Neural cell (in vitro differentiated cells): Measurements from ENCODE around the gene RPS6KA2. TPM values are rescaled to one million over a fixed set of nuclear protein-coding genes. Genes with fewer than 3 reads are reported as not detected.

Source experiments
- H2AFZ ChIP-seq: fragments of 200-600, 300-800 bp; sonication (generic), shearing (Covaris generic); 2 replicates; pipeline ENCODE4 v1.6.0; 2014; ENCODE audit warnings: low read depth, mild to moderate bottlenecking, antibody characterized with exemption, low read length, moderate library complexity
- H3F3A ChIP-seq: fragments of 200-600 bp; shearing (Covaris generic); 2 replicates; pipeline ENCODE4 v1.6.1; 2016; ENCODE audit warnings: mild to moderate bottlenecking, moderate library complexity, mixed read lengths, antibody characterized with exemption, low read length; ENCODE audit not compliant: insufficient read depth, poor library complexity, severe bottlenecking
- H3K27ac ChIP-seq: fragments of 200-600, 300-800 bp; sonication (generic), shearing (Covaris generic); 2 replicates; pipeline ENCODE4 v1.5.1; 2014; ENCODE audit warnings: mild to moderate bottlenecking, low read length, moderate library complexity
- H3K27me3 ChIP-seq: fragments of 300-800, 200-600 bp; sonication (generic), shearing (Covaris generic); 2 replicates; pipeline ENCODE4 v1.6.0; 2014; ENCODE audit warnings: mild to moderate bottlenecking, low read depth, low read length, moderate library complexity; ENCODE audit not compliant: insufficient read depth
- H3K36me3 ChIP-seq: fragments of 300-800, 200-600 bp; sonication (generic), shearing (Covaris generic); 2 replicates; pipeline ENCODE4 v1.5.1; 2014; ENCODE audit warnings: mild to moderate bottlenecking, antibody characterized with exemption, low read length, moderate library complexity; ENCODE audit not compliant: insufficient read depth
- H3K4me2 ChIP-seq: fragments of 300-800, 200-600 bp; sonication (generic), shearing (Covaris generic); 2 replicates; pipeline ENCODE4 v1.6.0; 2014; ENCODE audit warnings: mild to moderate bottlenecking, low read length
- H3K4me3 ChIP-seq: fragments of 300-800, 200-600 bp; sonication (generic), shearing (Covaris generic); 2 replicates; pipeline ENCODE4 v1.5.1; 2014; ENCODE audit warnings: mild to moderate bottlenecking, low read length, moderate library complexity
- H3K79me2 ChIP-seq: fragments of 200-600 bp; shearing (Covaris generic); replicated peaks from 2 replicates; pipeline ENCODE4 v1.6.0; 2014; ENCODE audit warnings: mild to moderate bottlenecking, low read length, moderate library complexity; ENCODE audit not compliant: insufficient read depth
- H3K9ac ChIP-seq: fragments of 300-800, 200-600 bp; sonication (generic), shearing (Covaris generic); 2 replicates; pipeline ENCODE4 v1.6.1; 2016; ENCODE audit warnings: mild to moderate bottlenecking, low read length, mixed read lengths
- H3K9me2 ChIP-seq: fragments of 200-600 bp; shearing (Covaris generic); 2 replicates; pipeline ENCODE4 v1.6.1; 2016; ENCODE audit warnings: mild to moderate bottlenecking, low read length, mixed read lengths; ENCODE audit not compliant: insufficient read depth
- H3K9me3 ChIP-seq: fragments of 200-600, 300-800 bp; sonication (generic), shearing (Covaris generic); 2 replicates; pipeline ENCODE4 v1.6.1; 2016; ENCODE audit warnings: mild to moderate bottlenecking, mixed run types, low read length, moderate library complexity, mixed read lengths
- H4K20me1 ChIP-seq: fragments of 200-600 bp; shearing (Covaris generic); 2 replicates; pipeline ENCODE4 v1.6.1; 2016; ENCODE audit warnings: mild to moderate bottlenecking, mixed run types; ENCODE audit not compliant: insufficient read depth
- CTCF ChIP-seq: fragments of 450-650 bp; IDR thresholded peaks from 2 replicates; pipeline ENCODE4 v1.5.1; 2014; ENCODE audit warnings: antibody characterized with exemption, mild to moderate bottlenecking, moderate library complexity; ENCODE audit not compliant: poor library complexity, severe bottlenecking
- EP300 ChIP-seq: fragments of 450-650 bp; conservative IDR thresholded peaks from 2 replicates; pipeline ENCODE4 v1.6.1; 2014; ENCODE audit warnings: antibody characterized with exemption, mild to moderate bottlenecking, moderate library complexity; ENCODE audit not compliant: poor library complexity, severe bottlenecking
- EZH2 ChIP-seq: fragments of 200-600, 300-800 bp; shearing (Covaris generic), sonication (generic); IDR thresholded peaks from 2 replicates; pipeline ENCODE4 v1.6.1; 2014; ENCODE audit warnings: antibody characterized with exemption, low read length, borderline replicate concordance, mild to moderate bottlenecking; ENCODE audit not compliant: insufficient read depth, poor library complexity, severe bottlenecking
- MXI1 ChIP-seq: fragments of 450-650 bp; conservative IDR thresholded peaks from 2 replicates; pipeline ENCODE4 v1.6.1; 2014; ENCODE audit warnings: antibody characterized with exemption, mild to moderate bottlenecking; ENCODE audit not compliant: poor library complexity, severe bottlenecking
- POLR2AphosphoS5 ChIP-seq: IDR thresholded peaks from 2 replicates; pipeline ENCODE4 v1.6.1; 2012
- RAD21 ChIP-seq: fragments of 450-650 bp; conservative IDR thresholded peaks from 2 replicates; pipeline ENCODE4 v1.6.1; 2014; ENCODE audit warnings: antibody characterized with exemption, mild to moderate bottlenecking, moderate library complexity
- SMC3 ChIP-seq: fragments of 450-650 bp; conservative IDR thresholded peaks from 2 replicates; pipeline ENCODE4 v1.6.1; 2014; ENCODE audit warnings: antibody characterized with exemption, mild to moderate bottlenecking, moderate library complexity; ENCODE audit not compliant: poor library complexity
- TAF1 ChIP-seq: IDR thresholded peaks from 2 replicates; pipeline ENCODE4 v1.6.1; 2012; ENCODE audit warnings: low read depth
- polyA plus RNA-seq: library from polyadenylated mRNA; depleted of rRNA; stranded (reverse); fragments of >200 nt; gene quantifications from 2 replicates; pipeline ENCODE4 v1.2.3, GENCODE V29; 2014
- TF ChIP-seq, protein P1 (sequence below): IDR thresholded peaks from 2 replicates; pipeline ENCODE4 v1.6.1; 2012; ENCODE audit warnings: borderline replicate concordance

RPS6KA2 gene
- polyA plus RNA-seq, 1 donor from 2014 or later, result 34.3 TPM

GRCh38 chr6:166361077-166361429 lies 266.0 kb downstream of the RPS6KA2 start:
- Histone ChIP-seq H3K9me3 (no peaks in the 10 kb centered on the region), H3K9ac (no peak overlapping the region), H3K4me3 (no peak overlapping the region), H3K4me2 (no peak overlapping the region), H3K79me2 (no peaks in the 10 kb centered on the region), H3K36me3 (peaks cover 12% of the 10 kb centered on the region), H2AFZ (no peak overlapping the region), H4K20me1 (no peaks in the 10 kb centered on the region), H3K9me2 (no peaks in the 10 kb centered on the region), H3K27me3 (no peaks in the 10 kb centered on the region), H3K27ac (no peak overlapping the region), H3F3A (no peaks in the 10 kb centered on the region)
- TF ChIP-seq POLR2AphosphoS5 (no peak), EZH2 (no peak), CTCF (no peak), EP300 (no peak), RAD21 (no peak), SMC3 (no peak), MXI1 (no peak), TAF1 (no peak)
- TF ChIP-seq, protein P1, sequence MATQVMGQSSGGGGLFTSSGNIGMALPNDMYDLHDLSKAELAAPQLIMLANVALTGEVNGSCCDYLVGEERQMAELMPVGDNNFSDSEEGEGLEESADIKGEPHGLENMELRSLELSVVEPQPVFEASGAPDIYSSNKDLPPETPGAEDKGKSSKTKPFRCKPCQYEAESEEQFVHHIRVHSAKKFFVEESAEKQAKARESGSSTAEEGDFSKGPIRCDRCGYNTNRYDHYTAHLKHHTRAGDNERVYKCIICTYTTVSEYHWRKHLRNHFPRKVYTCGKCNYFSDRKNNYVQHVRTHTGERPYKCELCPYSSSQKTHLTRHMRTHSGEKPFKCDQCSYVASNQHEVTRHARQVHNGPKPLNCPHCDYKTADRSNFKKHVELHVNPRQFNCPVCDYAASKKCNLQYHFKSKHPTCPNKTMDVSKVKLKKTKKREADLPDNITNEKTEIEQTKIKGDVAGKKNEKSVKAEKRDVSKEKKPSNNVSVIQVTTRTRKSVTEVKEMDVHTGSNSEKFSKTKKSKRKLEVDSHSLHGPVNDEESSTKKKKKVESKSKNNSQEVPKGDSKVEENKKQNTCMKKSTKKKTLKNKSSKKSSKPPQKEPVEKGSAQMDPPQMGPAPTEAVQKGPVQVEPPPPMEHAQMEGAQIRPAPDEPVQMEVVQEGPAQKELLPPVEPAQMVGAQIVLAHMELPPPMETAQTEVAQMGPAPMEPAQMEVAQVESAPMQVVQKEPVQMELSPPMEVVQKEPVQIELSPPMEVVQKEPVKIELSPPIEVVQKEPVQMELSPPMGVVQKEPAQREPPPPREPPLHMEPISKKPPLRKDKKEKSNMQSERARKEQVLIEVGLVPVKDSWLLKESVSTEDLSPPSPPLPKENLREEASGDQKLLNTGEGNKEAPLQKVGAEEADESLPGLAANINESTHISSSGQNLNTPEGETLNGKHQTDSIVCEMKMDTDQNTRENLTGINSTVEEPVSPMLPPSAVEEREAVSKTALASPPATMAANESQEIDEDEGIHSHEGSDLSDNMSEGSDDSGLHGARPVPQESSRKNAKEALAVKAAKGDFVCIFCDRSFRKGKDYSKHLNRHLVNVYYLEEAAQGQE, result no peak

DNA sequence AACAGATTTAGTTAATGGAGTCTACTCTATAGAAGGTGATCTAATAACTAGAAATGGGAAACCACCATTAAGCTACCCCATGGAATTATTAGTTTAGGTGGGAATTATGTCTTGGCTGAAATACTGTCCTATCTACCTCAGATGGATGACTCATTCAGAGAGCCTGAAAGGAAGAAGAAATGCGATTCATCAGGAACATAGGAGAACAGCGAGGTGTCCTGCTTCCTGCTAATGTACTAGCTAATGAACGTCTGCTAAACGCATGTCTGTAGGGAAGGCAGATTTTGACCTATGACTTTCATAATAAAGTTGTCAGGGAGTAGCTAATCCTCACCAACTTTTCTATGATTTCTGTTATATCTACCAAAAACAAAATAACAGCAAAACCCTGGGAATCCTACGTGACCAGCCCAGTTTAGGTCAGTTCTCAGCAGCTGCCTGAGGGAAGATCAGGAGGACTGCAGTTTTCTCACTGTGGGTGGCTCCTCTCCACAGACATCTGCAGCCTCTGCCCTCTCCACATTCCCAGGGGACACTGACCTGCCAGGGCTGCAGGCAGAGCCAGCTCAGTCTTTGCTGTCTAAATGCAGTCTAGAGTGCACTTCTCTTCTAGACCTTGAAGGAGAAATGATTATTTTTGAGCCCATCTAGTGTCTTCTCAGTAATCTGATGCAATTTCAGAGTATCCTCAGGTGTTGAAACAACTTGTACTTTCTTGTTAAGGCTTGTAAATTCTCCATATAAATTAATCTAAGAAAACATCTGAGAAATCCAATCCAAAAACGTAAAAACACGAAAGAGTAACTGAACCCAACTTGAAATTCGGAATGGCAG lies 266.6 kb downstream of the RPS6KA2 start:
- H4K20me1 ChIP-seq, result no peaks in the 10 kb centered on the region
- peaks cover 12% of the 10 kb centered on the region for H3K36me3 ChIP-seq
- no peaks in the 10 kb centered on the region for H3F3A ChIP-seq
- H3K79me2 ChIP-seq, result no peaks in the 10 kb centered on the region
- H3K4me2 ChIP-seq, result no peak overlapping the region
- H3K9ac ChIP-seq, result no peak overlapping the region
- TF ChIP-seq EZH2 (no peak), TAF1 (no peak), POLR2AphosphoS5 (no peak), MXI1 (no peak), EP300 (no peak), RAD21 (no peak), SMC3 (no peak)
- TF ChIP-seq, protein P1, result no peak
- no peaks in the 10 kb centered on the region for H3K27me3 ChIP-seq
- no peak overlapping the region for H3K4me3 ChIP-seq
- H2AFZ ChIP-seq, result no peak overlapping the region
- H3K9me3 ChIP-seq, result no peaks in the 10 kb centered on the region
- H3K27ac ChIP-seq, result no peak overlapping the region
- no peaks in the 10 kb centered on the region for H3K9me2 ChIP-seq
